IPS-18c (cell line): ENCODE data around the gene CCDC187.

Experiments
- H3K4me3 ChIP-seq: 2 replicates; pipeline ENCODE4 v1.7.0; 2013; ENCODE audit warnings: low read depth, mild to moderate bottlenecking, low read length, moderate library complexity; ENCODE audit not compliant: insufficient read depth
- H3K9me3 ChIP-seq: one replicate; pipeline ENCODE4 v1.6.1; 2013; ENCODE audit warnings: mild to moderate bottlenecking, low read length, moderate library complexity; ENCODE audit not compliant: control insufficient read depth, insufficient read depth

The CCDC187 gene

DNA sequence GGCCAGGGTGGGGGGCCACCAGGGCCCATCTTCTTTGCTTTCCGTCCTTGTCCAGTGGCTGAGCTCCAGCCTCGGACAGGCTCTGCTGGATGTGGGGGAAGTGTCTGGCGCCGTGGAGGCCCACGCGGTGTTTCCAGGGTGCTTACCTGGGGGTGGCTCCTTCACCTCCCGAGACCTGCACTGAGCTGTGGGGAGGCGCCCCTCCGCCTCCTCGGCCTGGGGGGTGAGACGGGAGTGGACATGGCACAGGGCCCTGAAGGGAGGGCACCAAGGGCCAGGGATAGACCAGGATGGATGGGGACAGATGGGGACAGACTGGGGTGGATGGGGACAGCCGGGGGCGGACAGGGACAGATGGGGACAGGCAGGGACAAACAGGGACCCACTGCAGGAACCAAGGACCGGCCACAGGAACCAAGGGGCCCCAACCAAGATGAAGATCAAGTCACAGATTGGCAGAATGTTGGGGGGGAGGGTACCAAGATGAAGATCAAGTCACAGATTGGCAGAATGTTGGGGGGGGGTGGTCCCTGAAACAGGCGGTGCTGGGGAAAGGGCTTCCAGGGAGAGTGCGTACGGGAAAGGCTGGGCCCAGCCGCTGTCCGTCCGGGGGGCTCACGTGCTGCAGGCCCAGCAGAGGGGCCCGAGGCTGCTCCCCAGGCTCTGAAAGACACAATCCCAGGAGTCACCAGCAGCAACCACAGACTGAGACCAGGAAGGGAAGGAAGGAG is 44.9 kb downstream of the CCDC187 start:
- no peaks in the 10 kb centered on the region for H3K9me3 ChIP-seq
- H3K4me3 ChIP-seq: no peak overlapping the region

DNA sequence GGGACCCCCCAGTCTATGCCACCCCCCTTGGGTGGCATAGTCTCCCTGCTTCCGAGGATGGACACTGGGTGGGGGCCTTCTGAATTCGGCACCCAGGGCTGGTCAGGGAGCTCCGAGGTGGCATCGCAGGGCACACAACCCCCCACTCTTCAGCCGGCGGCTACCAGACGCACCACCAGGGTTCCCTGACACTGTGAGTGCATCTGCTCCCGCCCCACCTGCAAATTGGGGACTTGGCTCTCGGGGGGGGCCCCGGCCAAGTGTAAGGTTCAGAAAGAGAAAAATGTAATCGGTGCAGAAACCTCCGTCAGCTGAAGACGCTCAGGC is 45.6 kb downstream of the CCDC187 start:
- H3K4me3 ChIP-seq: no peak overlapping the region
- H3K9me3 ChIP-seq: no peaks in the 10 kb centered on the region

DNA sequence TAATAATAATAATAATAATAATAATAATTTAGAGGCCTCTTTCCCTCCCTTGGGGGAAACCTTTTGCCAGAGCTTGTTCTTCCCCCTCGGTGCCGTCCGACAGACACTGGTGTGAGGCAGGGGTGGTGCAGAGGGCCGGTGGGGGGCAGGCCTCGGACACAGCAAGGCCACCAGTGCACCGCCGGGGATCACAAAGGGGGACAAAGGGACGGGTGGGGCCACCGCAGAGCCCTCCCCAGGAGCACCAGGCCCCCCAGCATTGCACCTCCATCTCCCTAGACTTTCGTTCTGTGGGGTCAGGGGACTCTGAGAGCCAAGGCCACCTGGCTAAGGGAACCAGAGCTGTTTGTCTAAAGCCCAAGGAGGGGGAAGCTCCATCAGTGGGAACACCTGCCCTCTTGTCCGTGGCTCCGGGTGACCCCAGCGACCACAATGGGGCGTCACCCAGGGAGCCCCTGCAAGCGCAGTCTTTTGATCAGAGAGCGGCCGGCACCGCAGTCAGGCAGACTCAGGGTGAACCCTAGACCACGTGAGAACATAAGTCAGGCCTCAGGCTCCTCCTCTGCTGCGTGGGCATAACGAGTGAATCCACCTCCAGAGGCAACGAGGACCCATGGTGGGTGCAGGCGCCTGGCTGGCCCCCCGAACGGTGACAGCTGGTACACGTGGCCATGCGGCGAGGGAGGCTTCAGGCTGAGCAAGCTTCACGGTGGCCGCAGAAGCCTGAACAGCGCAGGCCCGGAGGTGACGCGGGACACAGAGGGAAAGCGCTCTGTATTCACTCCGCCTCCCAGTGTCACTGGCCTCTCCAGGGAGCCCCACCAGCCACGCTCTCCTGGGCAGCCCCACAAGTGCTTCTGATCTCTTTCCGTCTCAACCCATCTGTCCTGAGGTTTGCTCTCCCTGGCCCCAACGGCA is 46.3 kb downstream of the CCDC187 start:
- no peak overlapping the region for H3K4me3 ChIP-seq
- H3K9me3 ChIP-seq: peaks cover 2% of the 10 kb centered on the region

DNA sequence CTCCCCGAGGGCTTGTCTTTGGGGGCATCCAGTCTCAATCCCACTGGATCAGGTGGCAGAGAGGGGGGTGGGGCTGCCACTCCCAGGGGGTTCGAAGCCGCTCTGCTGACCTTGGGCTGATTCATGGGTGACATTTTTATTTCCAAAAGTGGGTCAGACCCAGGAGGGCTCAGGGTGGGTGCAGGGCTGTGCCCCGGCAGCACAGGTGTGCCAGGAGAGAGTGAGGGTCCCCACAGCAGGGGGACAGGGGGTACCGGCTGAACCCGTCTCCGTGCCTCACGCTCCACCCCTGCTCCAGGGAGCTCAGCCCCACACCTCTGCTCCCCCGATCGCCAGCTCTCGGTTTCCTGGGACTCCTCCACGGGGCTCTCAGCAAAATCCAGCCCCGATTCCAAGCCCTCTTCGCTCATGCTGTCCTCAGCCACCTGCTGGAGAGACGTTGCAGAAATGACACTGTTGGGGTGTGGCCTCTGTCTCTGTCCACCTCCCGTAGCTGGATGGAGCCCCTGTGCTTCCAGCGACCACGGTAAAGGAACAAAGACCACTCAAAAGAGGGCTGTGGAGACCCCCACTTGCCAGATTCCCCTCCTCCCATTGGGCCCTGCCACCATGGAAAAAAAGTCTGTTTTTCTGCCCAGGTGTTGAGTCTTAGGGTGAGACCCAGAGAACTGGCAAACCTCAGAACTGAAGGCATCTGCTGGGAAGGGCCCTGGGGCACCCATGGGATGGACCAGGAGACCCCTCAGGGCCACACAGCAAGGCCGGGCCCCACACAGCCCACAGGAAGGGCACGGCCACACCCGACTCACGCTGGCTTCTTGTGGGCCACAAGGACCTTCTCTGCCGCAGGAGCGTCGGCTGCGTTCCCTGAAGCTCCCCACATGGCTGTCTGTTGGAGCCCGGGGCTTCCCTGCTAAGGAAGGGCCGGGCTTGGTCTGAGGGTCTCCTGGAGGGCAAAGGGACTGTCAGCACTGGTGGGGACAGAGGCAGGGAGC is 47.7 kb downstream of the CCDC187 start:
- Histone ChIP-seq H3K4me3 (no peak overlapping the region), H3K9me3 (peaks cover 2% of the 10 kb centered on the region)

DNA sequence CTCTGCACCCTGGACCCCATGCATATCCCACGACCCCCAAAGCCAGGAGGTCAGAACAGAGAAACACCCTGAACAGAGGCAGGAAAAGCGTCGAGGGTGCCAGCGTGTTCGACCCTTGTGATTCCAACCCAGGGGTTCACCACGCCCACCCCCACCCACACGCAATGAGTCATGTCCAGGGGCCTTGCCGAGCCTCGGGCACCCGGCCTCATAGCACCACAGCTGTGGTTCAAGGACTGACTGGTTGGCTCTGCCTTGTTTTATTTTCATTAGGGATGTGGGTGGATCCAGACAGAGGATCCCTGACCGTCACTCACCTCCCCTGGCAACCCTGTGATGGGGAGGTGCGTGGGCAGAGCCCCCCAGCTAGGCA is 48.7 kb downstream of the CCDC187 start:
- no peak overlapping the region for H3K4me3 ChIP-seq
- peaks cover 2% of the 10 kb centered on the region for H3K9me3 ChIP-seq

DNA sequence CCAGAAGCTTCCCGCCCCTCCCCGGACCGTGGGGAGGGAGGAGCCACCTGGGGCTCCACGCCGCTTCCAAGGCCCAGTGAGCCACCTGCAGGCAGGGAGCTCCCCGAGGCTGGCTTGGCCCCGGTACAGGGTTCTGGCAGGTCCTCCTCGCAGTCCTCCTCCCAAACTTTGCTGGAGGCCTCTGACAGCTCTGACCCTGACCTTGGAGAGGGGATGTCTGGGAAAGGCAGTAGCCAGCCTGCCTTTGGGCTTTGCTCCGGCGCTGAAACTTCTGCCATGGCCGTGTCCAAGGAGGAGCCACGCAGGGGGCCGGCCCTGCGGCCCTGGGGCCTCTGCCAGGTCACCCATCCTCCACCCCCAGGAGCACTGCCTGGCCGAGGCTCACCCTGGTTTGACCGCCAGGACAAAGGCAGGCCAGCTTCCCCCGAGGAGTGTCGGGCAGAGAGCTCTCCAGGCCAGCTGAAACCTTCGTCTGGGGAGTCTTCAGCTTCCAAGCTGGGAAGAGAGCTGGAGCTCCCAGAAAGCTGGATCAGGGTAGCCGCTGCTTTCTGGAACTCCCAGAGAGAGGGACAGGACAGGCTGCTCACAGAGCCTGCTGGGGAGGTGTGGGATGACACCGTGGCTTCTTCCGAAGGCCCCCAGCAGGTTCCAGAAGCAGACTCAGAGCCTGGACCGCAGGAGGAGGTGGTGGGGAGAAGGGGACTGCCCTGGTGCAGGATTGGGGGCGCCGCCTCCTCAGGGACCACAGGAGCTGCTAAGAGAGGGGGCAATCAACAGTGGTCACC is 49.3 kb downstream of the CCDC187 start:
- H3K4me3 ChIP-seq: no peak overlapping the region
- H3K9me3 ChIP-seq: peaks cover 2% of the 10 kb centered on the region

DNA sequence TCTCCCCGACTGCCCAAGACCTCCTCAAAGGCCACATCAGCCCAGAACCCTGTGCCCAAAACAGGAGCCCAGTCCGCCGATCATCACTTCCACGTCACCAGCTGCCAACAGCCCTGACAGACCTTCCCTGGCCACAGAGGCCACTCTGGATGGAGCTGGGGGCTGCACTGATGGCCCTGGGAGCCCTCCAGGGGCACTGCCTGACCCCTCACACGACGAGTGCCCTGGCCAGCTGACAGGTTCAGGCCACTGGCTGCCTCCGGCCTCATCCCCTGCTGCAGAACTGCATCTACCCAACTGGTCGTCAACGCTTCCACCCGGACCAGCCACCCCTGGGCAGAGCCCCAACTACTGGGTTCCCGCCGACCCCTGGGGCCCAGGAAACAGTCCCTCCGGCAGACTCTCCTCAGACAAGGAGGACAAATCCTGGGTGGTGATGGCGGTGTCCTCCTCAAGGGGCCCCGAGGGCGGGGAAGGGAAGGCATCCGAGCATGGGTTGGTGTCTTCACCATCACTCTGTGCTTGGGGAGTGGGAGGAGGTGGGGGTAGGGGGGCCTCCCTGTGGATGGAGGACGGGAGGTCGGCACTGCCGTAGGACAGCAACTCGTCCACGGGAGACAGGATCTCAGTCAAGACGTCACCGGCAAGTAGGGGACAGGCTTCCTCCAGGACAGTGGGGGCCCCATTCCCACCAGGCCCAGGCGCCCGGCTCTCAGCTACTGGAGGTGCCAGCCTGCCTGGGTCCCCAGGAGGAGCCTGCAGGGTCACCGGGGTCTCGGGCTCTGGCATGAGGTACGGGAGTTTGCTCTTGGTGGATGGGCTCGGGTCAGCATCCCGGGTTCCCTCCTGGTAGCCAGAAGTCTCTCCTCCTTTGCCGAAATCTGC is 50.4 kb downstream of the CCDC187 start:
- Histone ChIP-seq H3K4me3 (no peak overlapping the region), H3K9me3 (peaks cover 2% of the 10 kb centered on the region)

DNA sequence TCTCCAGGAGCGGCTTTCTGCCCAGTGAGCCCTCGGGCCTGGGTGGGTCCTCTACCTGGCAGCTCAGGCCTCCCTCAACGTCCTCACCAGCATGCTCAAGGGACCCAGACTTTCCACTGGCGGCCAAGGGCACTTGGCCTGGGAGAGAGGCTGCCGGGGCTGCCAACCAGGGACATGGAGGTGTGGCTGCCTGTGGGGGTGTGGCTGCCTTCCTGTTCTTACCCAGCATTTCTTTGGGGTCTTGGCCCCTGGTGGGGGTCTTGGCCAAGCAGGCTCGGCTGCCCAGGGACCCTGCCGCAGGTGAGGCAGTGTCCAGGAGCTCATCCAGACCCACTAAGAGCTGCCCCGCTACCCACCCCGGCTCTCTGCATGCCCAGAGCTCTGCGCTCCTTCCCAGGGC is 51.0 kb downstream of the CCDC187 start:
- Histone ChIP-seq H3K9me3 (peaks cover 2% of the 10 kb centered on the region), H3K4me3 (no peak overlapping the region)

DNA sequence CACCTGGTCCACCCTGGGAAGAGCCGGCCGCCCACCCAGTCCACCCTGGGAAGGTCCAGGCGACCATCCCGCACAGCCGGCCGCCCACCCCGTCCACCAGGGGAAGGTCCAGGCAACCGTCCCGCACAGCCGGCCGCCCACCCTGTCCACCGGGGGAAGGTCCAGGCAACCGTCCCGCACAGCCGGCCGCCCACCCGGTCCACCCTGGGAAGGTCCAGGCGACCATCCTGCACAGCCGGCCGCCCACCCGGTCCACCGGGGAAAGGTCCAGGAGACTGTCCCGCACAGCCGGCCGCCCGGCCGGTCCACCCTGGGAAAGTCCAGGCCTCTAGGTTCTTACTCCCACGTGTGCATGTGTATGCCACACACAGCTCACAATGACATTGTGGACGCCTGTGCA is 51.6 kb downstream of the CCDC187 start:
- H3K4me3 ChIP-seq: no peak overlapping the region
- peaks cover 2% of the 10 kb centered on the region for H3K9me3 ChIP-seq

DNA sequence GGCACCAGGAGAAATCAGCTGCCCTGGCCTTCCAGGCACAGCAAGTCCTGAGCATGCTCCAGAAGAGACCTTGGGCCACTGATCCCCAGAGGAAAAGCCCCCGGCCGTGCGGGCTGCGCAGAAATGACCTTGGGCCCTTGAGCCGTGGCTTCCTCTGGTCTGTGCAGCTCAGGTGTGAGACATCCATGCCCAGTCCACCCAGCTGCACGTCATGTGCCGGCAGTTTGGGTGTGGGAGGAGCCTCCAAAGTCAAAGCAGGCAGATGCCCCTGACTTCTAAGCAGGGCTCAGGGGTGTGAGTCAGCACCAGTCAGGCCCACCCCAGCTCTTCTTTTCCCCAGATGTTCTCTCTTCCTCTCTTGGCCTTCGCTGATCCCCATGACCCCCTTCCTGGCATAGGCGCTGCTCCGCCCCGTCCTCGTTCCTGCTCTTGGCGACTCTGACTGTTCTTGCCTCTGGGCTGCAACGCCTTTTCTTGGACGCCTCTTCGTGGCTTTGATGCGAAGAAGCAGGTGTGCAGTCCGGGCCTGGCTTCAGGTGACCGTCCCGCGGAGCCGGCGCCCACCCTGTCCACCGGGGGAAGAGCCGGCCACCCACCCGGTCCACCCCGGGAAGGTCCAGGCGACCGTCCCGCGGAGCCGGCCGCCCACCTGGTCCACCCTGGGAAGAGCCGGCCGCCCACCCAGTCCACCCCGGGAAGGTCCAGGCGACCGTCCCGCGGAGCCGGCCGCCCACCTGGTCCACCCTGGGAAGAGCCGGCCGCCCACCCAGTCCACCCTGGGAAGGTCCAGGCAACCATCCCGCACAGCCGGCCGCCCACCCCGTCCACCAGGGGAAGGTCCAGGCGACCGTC is 52.4 kb downstream of the CCDC187 start:
- H3K4me3 ChIP-seq: no peak overlapping the region
- peaks cover 2% of the 10 kb centered on the region for H3K9me3 ChIP-seq

DNA sequence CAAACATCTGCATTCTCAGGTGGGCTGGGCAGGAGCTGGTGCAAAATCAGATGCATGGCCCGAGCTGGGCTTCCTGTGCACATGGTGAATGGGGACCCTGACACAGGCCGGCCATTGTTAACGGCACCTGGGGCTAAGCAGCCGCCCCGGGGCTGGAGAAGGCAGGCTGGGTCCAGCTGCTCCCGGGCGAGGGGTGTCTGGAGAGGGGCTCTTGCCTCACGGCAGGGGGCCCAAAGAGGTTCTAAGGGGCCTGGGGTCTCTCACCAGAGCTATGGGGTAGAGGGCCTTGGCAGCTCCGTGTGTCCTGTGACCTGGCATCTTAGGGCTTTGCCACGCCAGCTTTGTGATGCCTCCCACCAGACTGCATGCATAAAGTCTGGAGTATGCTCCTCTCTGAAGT is 53.2 kb downstream of the CCDC187 start:
- H3K4me3 ChIP-seq: no peak overlapping the region

DNA sequence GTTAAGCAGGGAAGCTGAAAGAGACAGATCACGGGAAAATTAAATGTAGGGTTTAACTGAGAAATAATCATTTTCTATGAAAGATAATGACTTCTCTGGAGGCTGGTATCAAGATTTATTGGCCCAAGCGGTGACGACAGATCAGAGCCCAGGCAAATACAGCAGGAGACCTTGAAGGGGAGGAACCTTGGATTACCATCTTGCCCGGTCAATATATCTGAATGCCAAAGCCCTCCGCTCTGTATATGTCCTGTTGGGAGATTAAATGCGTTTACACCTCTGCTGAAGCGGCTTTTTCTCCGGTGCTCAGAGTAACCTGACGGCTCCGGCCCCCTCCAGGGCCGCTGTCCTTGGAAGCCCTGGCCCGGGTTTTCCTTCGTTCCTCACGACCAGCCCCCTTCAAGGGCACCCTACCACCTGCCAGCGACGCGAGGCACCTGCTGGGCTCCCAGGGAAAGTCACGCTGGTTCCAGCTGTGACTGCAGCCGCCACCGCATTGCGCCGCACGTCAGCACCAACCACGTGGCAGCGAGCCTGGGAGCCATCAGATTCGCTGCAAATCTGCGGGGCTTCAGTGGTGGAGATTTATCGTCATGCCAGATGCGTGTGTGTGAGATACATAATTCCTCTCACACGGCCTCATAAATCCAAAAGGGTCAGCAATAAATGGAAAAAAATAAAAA is 53.9 kb downstream of the CCDC187 start:
- H3K9me3 ChIP-seq: peaks cover 2% of the 10 kb centered on the region
- no peak overlapping the region for H3K4me3 ChIP-seq

More for the DNA sequence above, 53.2 kb downstream of the CCDC187 start:
- peaks cover 2% of the 10 kb centered on the region for H3K9me3 ChIP-seq

DNA sequence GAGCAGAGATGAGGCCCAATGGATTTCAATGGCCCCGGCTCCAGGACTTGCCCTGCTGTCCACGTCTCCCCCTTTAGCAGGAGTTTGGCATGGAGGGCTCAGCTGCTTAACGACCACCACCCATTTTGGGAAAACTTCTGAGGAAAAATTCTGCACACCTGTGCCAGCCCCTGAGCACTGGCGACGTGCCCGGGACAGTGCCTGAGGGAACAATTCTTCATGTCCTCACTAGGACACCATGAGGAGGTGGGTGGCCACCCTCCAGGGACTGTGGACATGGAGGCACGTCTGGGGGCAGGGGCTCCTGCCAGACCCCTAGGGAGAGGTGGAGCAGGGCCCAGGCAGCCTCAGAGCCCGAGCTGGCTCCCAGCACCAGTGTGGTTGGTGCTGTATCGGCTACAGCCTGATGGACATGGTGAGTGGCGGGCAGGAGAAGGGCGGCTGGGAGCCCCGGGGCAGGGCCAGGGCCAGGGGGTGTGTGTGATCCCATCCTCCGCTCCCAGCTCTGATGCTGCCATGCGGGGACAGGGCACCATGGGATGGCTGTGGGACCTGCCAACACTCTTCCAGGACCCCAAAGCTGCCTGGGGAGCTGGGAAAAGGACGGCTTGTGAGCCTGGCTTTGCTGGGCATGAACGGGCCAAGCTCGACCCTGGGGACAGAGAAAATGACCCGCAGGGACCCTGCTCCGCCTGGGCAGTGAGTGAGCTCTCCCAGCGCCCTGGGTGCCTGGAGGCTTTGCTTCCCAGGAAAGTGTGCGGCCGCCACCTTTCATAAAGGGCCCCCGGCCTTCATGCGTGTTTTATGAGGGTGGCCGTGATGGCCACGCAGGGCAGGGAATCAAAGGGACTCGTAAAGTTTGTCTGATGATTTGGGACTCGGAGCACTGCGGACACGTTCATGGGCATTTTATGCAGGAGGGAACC is 54.7 kb downstream of the CCDC187 start:
- no peak overlapping the region for H3K4me3 ChIP-seq
- peaks cover 2% of the 10 kb centered on the region for H3K9me3 ChIP-seq
